ENCODE measurements around the gene ZBTB20.

- TF ChIP-seq POLR2A (IDR thresholded peaks at IDR 0.05) (no peak), CTCF (IDR thresholded peaks at IDR 0.05) (no peak), EP300 (IDR thresholded peaks at IDR 0.05) (no peak)
Measured at GRCh38 chr3:114967168-114967567, 179.9 kb downstream of the ZBTB20 start.
